H9 (cell line): Measurements from ENCODE around the gene GRIK4. TPM values are rescaled to one million over a fixed set of nuclear protein-coding genes. Genes with fewer than 3 reads are reported as not detected.

Source experiments
- DNase-seq: peaks from one replicate; pipeline ENCODE4 v3.0.0-alpha.2; 2017
- H2AFZ ChIP-seq: one replicate; pipeline ENCODE4 v1.6.1; 2013; ENCODE audit warnings: mild to moderate bottlenecking, low read length, control low read depth, moderate library complexity
- H2AK5ac ChIP-seq: 2 replicates; pipeline ENCODE4 v1.6.1; 2013; ENCODE audit warnings: low read length, control low read depth, mixed read lengths; ENCODE audit not compliant: insufficient read length
- H2BK120ac ChIP-seq: one replicate; pipeline ENCODE4 v1.6.1; 2013; ENCODE audit warnings: low read depth, mild to moderate bottlenecking, low read length, control low read depth, inconsistent platforms; ENCODE audit not compliant: poor library complexity, severe bottlenecking
- H2BK12ac ChIP-seq: 2 replicates; pipeline ENCODE4 v1.6.1; 2013; ENCODE audit warnings: low read length, control low read depth, mixed read lengths, low read depth; ENCODE audit not compliant: insufficient read length
- H2BK15ac ChIP-seq: 2 replicates; pipeline ENCODE4 v1.6.1; 2013; ENCODE audit warnings: low read depth, low read length, control low read depth
- H2BK20ac ChIP-seq: one replicate; pipeline ENCODE4 v1.6.1; 2013; ENCODE audit warnings: low read depth, mild to moderate bottlenecking, low read length, control low read depth, inconsistent platforms; ENCODE audit not compliant: poor library complexity, severe bottlenecking
- H2BK5ac ChIP-seq: 2 replicates; pipeline ENCODE4 v1.6.1; 2013; ENCODE audit warnings: low read length, control low read depth, mixed read lengths; ENCODE audit not compliant: insufficient read length
- H3K14ac ChIP-seq: 2 replicates; pipeline ENCODE4 v1.6.1; 2013; ENCODE audit warnings: low read length, control low read depth; ENCODE audit not compliant: insufficient read depth
- H3K18ac ChIP-seq: 2 replicates; pipeline ENCODE4 v1.6.1; 2013; ENCODE audit warnings: low read depth, mild to moderate bottlenecking, mixed read lengths, low read length, control low read depth; ENCODE audit not compliant: insufficient read length
- H3K23ac ChIP-seq: 2 replicates; pipeline ENCODE4 v1.6.1; 2013; ENCODE audit warnings: low read length, control low read depth, mixed read lengths, low read depth; ENCODE audit not compliant: insufficient read length
- H3K23me2 ChIP-seq: 2 replicates; pipeline ENCODE4 v1.6.1; 2013; ENCODE audit warnings: low read depth, mild to moderate bottlenecking, mixed read lengths, low read length, control low read depth; ENCODE audit not compliant: insufficient read length, poor library complexity, severe bottlenecking
- H3K27ac ChIP-seq: 2 replicates; pipeline ENCODE4 v1.5.1; 2013; ENCODE audit warnings: low read length, control low read depth, mixed read lengths, low read depth; ENCODE audit not compliant: insufficient read length
- H3K27me3 ChIP-seq: 2 replicates; pipeline ENCODE4 v1.6.1; 2013; ENCODE audit warnings: low read length, control low read depth, inconsistent platforms; ENCODE audit not compliant: insufficient read depth
- H3K4ac ChIP-seq: 2 replicates; pipeline ENCODE4 v1.6.1; 2013; ENCODE audit warnings: low read depth, mild to moderate bottlenecking, control low read depth, inconsistent platforms, low read length, moderate library complexity
- H3K4me1 ChIP-seq: 2 replicates; pipeline ENCODE4 v1.6.1; 2013; ENCODE audit warnings: low read length, control low read depth, inconsistent platforms; ENCODE audit not compliant: insufficient read depth
- H3K4me2 ChIP-seq: 2 replicates; pipeline ENCODE4 v1.6.1; 2013; ENCODE audit warnings: low read length, control low read depth, mixed read lengths; ENCODE audit not compliant: insufficient read length, insufficient read depth
- H3K56ac ChIP-seq: 2 replicates; pipeline ENCODE4 v1.6.1; 2013; ENCODE audit warnings: low read depth, mild to moderate bottlenecking, mixed read lengths, low read length, control low read depth; ENCODE audit not compliant: insufficient read length
- H3K79me1 ChIP-seq: 2 replicates; pipeline ENCODE4 v1.6.1; 2013; ENCODE audit warnings: low read depth, mild to moderate bottlenecking, moderate library complexity, low read length, control low read depth, inconsistent platforms; ENCODE audit not compliant: insufficient read depth, poor library complexity, severe bottlenecking
- H3K79me2 ChIP-seq: 2 replicates; pipeline ENCODE4 v1.6.1; 2013; ENCODE audit warnings: low read length, control low read depth, inconsistent platforms; ENCODE audit not compliant: insufficient read depth
- H3K9ac ChIP-seq: 2 replicates; pipeline ENCODE4 v1.6.1; 2013; ENCODE audit warnings: low read length, control low read depth, mixed read lengths; ENCODE audit not compliant: insufficient read length; ENCODE audit errors: extremely low read depth
- H3K9me3 ChIP-seq: one replicate; pipeline ENCODE4 v1.6.1; 2013; ENCODE audit warnings: low read depth, low read length, inconsistent platforms; ENCODE audit not compliant: control insufficient read depth
- H3T11ph ChIP-seq: one replicate; pipeline ENCODE4 v1.6.1; 2013; ENCODE audit warnings: mild to moderate bottlenecking, low read length, control low read depth, inconsistent platforms
- H4K20me1 ChIP-seq: one replicate; pipeline ENCODE4 v1.6.1; 2013; ENCODE audit not compliant: control insufficient read depth, insufficient read length, insufficient read depth
- H4K5ac ChIP-seq: 2 replicates; pipeline ENCODE4 v1.6.1; 2013; ENCODE audit warnings: low read depth, mild to moderate bottlenecking, mixed read lengths, low read length, control low read depth; ENCODE audit not compliant: insufficient read length
- H4K8ac ChIP-seq: replicated peaks from 2 replicates; pipeline ENCODE4 v1.6.1; 2013; ENCODE audit warnings: low read length, control low read depth, mixed read lengths, low read depth; ENCODE audit not compliant: insufficient read length
- H4K91ac ChIP-seq: 2 replicates; pipeline ENCODE4 v1.6.1; 2013; ENCODE audit warnings: low read depth, mild to moderate bottlenecking, moderate library complexity, mixed read lengths, low read length, control low read depth; ENCODE audit not compliant: insufficient read length
- H3K27ac Mint-ChIP-seq, 3 experiments: 2 replicates in 2 of 3; 3 replicates in 1 of 3; pipeline ENCODE4 v1.8.0; 2020 to 2021; ENCODE audit warnings: mixed read lengths in 3 of 3, mild to moderate bottlenecking in 1 of 3, moderate library complexity in 1 of 3
- H3K27me3 Mint-ChIP-seq: 2 replicates; pipeline ENCODE4 v1.8.0; 2021; ENCODE audit warnings: low read depth, mild to moderate bottlenecking, moderate library complexity, mixed read lengths
- H3K36me3 Mint-ChIP-seq, 3 experiments: 2 replicates in 2 of 3; 3 replicates in 1 of 3; pipeline ENCODE4 v1.8.0; 2020 to 2021; ENCODE audit warnings: low read depth in 3 of 3, mixed read lengths in 3 of 3; ENCODE audit not compliant: insufficient read depth in 1 of 3
- H3K4me1 Mint-ChIP-seq, 2 experiments: 2 replicates each; pipeline ENCODE4 v1.8.0; 2020; ENCODE audit warnings: mixed read lengths in 2 of 2
- H3K4me3 Mint-ChIP-seq, 2 experiments: 2 replicates in 1 of 2; 3 replicates in 1 of 2; pipeline ENCODE4 v1.8.0; 2020 to 2021; ENCODE audit warnings: mild to moderate bottlenecking in 2 of 2, mixed read lengths in 2 of 2, moderate library complexity in 1 of 2
- H3K9me3 Mint-ChIP-seq, 2 experiments: 2 replicates in 1 of 2; 3 replicates in 1 of 2; pipeline ENCODE4 v1.8.0; 2020; ENCODE audit warnings: mild to moderate bottlenecking in 2 of 2, mixed read lengths in 2 of 2, moderate library complexity in 1 of 2
- WGBS: extraction: QIAGEN DNeasy Blood & Tissue Kit; methylation state at CpG from one replicate; pipeline ENCODE4 v1.1.7; 2013; ENCODE audit warnings: missing lambda C conversion rate, low lambda C conversion rate, mixed read lengths; ENCODE audit not compliant: insufficient read length; ENCODE audit errors: extremely low coverage; 5-methylcytosine and 5-hydroxymethylcytosine counted together
- total RNA-seq: library from RNA; stranded (reverse); gene quantifications from 2 replicates; pipeline ENCODE4 v1.2.1, GENCODE V29; 2021
- TF ChIP-seq, protein P1 (sequence below): fragments of 200-600 bp; sonication (generic); conservative IDR thresholded peaks from 3 replicates; pipeline ENCODE4 v1.8.0; 2021; ENCODE audit warnings: antibody characterized with exemption, mild to moderate bottlenecking

GRIK4 gene
- total RNA-seq, 1 experiment from 2014 or later, result 2.3 TPM

DNA sequence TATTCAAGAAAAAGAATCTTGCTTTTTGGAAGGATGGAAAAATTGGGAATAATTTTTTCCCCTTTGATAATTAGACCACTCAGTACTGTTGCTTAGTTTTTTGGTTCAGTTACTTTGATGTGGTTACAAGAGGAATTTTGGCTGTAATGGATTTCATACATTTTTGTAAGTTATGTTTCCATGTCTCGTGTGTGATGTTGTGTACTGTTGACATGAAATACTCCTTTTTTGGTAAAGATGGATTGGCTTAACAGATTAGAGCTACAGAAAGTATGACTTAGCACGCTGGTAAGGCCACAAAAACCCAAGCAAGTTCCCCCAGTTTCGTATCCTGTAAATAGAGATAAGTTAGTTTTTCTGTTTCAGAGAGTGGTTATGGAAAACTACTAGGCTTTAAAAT lies 524.2 kb downstream of the GRIK4 start:
- no peak for DNase-seq
- H3K23me2 ChIP-seq, result no peaks in the 10 kb centered on the region
- H4K20me1 ChIP-seq, result no peaks in the 10 kb centered on the region
- TF ChIP-seq, protein P1, sequence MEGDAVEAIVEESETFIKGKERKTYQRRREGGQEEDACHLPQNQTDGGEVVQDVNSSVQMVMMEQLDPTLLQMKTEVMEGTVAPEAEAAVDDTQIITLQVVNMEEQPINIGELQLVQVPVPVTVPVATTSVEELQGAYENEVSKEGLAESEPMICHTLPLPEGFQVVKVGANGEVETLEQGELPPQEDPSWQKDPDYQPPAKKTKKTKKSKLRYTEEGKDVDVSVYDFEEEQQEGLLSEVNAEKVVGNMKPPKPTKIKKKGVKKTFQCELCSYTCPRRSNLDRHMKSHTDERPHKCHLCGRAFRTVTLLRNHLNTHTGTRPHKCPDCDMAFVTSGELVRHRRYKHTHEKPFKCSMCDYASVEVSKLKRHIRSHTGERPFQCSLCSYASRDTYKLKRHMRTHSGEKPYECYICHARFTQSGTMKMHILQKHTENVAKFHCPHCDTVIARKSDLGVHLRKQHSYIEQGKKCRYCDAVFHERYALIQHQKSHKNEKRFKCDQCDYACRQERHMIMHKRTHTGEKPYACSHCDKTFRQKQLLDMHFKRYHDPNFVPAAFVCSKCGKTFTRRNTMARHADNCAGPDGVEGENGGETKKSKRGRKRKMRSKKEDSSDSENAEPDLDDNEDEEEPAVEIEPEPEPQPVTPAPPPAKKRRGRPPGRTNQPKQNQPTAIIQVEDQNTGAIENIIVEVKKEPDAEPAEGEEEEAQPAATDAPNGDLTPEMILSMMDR, result no peak
- no peak overlapping the region for H3K9ac ChIP-seq
- no peak overlapping the region for H4K5ac ChIP-seq
- H2BK20ac ChIP-seq, result no peak overlapping the region
- H3K14ac ChIP-seq, result no peak overlapping the region
- H2BK15ac ChIP-seq, result no peak overlapping the region
- H3K4me1 ChIP-seq, result peaks cover 8% of the 10 kb centered on the region; the same call in 1 of the 2 replicates
- no peak overlapping the region for H4K8ac ChIP-seq
- H3K79me2 ChIP-seq, result peaks cover 2% of the 10 kb centered on the region; the same call in 1 of the 2 replicates
- no peak overlapping the region for H4K91ac ChIP-seq
- H3T11ph ChIP-seq, result no peak overlapping the region
- H3K27ac ChIP-seq, result no peak overlapping the region
- no peak overlapping the region for H3K4me2 ChIP-seq
- Mint-ChIP-seq H3K27me3 (no peaks in the 10 kb centered on the region), H3K4me1 (peaks cover 35 to 39% of the 10 kb centered on the region in 2 experiments), H3K4me3 (no peak overlapping the region; a peak in 1 of 5 replicates), H3K27ac (peak overlapping the region; percentile 22 to 78 (median 42); a peak in 3 of 7 replicates), H3K9me3 (no peaks in the 10 kb centered on the region), H3K36me3 (no peaks in the 10 kb centered on the region)
- H3K27me3 ChIP-seq, result no peaks in the 10 kb centered on the region
- WGBS, result no CpG with 5 or more reads among the region's 3 CpGs
- H3K56ac ChIP-seq, result no peak overlapping the region
- no peak overlapping the region for H3K4ac ChIP-seq
- H3K79me1 ChIP-seq, result no peaks in the 10 kb centered on the region
- H2BK5ac ChIP-seq, result no peak overlapping the region
- H3K18ac ChIP-seq, result no peak overlapping the region
- no peak overlapping the region for H3K23ac ChIP-seq
- H2AK5ac ChIP-seq, result no peak overlapping the region
- no peak overlapping the region for H2BK120ac ChIP-seq
- H3K9me3 ChIP-seq, result no peaks in the 10 kb centered on the region
- H2AFZ ChIP-seq, result no peak overlapping the region
- H2BK12ac ChIP-seq, result no peak overlapping the region
